Measurements from ENCODE around the gene MIA2.

GRCh38 chr14:39360316-39360715 lies 126.6 kb downstream of the MIA2 start:
- TF ChIP-seq POLR2A (IDR thresholded peaks at IDR 0.05) (no peak), CTCF (IDR thresholded peaks at IDR 0.05) (no peak)

Measured in transverse colon (tissue), 3 donors.